Anterior cingulate cortex (tissue), 58 donors: Measurements from ENCODE around the gene CLDN4.
A peak's percentile ranks its signal among the peaks of the same experiment; 100 is the strongest.
"Not testable (repeated sequence)": the region's sequence is repeated elsewhere in the genome, so short reads cannot be mapped to it uniquely, and the experiment has no call there.

Source experiments
- DNase-seq, 58 donors: peaks; one replicate each; lab custom pipeline; 2025; lab: John Stamatoyannopoulos, UW

CLDN4 gene

DNA sequence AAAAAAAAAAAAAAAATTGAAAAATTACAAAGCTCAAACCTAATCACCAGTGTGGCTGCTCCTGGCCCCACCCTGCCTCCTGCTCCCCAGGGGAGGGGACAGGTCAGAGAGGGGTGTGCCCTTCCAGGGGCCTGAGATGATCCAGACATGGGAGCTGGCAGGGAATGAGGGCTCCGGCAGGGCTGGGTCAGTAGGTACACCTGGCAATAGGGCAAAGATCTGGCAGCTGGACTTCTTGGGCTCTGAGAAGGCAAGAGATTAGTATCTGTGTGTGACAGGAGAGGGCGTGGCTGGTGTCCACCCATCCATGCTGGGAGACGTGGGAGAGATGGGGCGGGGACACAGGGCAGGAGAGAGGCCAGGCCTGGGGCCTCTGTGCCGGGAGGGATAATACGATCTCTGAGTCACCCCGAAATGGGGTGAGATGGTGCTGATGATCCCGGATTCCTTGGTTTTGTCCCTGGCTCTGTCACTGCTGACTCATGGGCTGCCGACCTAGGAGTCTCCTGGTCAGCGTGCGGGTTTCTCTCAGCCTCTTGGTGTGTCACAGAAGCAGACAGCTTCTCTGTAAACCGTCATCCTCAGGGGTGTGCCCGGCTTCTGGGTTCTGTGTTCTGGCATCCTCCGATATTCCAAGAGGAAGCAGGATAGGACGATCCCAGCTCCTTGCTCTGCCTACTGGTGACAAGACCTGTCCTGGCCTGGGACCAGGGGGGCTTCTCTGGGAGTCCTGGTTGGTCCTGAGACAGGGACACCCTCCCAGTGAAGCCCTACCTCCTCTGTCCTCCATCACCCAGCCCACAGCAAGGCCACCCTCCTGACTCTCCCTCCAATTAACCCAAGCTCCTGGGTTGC is 8.2 kb upstream of the CLDN4 start:
- no peak for DNase-seq

DNA sequence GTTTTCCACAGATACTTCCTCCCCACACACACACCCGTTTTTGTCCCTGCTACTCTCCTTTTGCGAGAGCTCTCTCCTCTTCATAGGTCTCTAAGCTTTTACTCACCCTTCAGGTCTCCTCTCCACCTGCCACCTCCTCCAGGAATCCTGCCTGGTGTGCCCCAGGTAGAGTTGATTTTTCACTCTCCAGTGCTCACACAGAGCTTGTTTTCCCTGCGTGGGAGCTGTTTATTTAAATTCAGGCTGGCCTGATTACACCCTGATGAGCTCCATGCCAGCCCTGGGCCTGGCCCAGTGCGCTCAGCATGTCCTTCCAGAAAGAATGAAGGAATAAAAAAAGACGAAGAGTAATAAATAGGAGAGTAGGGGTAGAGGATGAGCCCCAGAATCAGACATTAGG is 7.5 kb upstream of the CLDN4 start:
- no peak for DNase-seq

DNA sequence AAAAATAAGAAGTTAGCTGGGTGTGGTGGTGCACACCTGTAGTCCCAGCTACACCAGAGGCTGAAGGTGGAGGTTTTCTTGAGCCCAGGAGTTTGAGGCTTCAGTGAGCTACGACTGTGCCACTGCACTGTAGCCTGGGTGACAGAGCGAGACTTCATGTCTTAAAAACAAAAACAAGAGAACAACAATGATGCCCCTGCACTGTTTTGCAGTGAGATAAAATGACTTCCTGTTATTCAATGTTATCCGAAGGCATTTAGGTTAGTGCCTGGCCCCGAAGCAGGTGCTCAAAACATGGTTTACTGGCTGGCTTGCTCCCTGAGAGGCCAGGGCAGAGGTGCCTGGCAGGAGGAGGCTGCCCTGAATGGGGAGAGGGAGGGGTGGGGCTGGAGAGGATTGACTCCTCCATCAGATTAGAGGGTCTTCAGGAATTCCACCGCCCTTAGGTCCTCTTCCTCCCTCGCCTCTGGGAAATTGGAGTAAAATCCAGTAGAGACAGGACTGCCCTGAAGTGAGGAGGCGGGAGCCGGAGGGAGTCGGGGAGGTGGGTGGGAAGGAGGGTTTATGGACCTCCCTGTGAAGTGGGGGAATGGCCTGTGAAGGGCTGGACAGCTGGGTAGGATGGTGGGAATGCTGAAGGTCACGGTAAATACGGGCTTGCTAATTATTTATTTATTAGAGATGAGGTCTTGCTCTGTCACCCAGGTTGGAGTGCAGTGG is 6.8 kb upstream of the CLDN4 start:
- DNase-seq = no peak

DNA sequence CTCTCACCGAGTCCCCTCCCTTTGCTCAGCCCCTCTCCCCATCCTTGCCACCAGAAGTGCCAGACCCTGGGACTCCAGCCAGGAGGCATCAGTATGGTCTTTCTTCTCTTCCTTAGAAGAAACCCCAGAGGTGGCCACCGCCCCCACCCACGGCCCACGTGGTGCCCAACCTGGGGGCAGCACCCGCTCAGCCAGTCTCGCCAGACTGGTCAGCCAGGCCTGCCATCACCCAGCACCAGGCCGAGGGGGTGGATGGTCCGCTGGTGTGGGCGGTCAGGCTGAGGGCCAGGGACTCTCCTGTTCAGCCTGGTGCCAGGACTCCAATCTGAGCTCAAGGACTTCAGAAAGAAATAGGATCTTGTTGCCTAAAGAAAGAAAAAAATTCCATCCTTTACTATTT is 5.8 kb upstream of the CLDN4 start:
- DNase-seq = no peak

DNA sequence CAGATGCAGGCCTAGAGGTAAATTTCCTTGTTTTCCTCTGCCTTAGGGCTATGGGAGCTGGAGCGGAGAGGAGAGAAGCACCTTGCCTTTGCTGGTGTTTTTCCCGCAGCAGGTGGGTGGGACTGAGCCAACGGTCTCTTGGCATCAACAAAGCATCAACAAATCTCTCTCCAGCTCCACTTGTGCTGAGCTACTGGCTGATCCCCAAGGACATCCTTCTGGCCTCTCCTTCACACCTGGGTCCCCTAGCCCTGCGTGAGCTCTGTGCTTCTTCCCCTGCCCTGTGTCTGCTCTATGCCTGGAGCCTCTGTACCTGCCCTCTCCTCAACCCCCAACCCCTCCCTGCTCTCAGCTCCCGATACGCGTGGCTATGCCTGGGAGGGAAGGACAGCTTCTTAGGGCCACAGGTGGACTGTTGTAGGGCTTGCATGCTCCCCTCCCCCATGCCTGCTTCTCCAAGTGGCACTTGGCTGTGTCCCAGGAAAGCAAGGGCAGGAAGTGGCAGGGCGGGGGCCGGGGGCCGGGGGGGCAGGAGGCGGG is 3.2 kb upstream of the CLDN4 start:
- DNase-seq = peak in 2 of 58 donors; percentile 15 to 27

DNA sequence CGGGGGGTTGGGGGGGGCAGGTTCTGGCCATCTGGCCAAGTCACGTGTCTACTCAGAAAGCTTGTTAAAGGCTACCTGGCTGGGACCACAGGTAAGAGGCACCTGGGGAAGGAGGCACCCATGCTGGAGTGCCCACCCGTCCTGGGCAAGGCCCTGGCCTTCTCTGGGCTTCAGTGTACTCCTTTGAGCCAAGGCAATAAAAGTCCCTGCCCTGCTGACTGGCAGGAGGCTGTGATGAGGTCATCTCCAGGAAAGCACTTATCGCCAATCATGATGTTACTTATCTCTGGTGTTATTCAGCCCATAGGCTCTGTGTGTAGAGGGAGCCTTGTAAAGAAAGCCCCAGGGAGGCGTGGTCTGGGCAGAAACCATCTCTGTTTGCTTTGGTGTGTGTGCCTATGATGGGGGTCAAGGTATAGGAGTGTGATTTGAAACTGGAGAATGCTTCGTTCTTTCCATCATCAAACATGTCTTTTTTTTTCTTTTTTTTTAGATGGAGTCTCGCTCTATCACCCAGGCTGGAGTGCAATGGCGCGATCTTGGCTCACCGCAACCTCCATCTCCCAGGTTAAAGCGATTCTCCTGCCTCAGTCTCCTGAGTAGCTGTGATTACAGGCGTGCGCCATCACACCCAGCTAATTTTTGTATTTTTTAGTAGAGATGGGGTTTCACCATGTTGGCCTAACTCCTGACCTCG is 2.5 kb upstream of the CLDN4 start:
- DNase-seq = no peak

DNA sequence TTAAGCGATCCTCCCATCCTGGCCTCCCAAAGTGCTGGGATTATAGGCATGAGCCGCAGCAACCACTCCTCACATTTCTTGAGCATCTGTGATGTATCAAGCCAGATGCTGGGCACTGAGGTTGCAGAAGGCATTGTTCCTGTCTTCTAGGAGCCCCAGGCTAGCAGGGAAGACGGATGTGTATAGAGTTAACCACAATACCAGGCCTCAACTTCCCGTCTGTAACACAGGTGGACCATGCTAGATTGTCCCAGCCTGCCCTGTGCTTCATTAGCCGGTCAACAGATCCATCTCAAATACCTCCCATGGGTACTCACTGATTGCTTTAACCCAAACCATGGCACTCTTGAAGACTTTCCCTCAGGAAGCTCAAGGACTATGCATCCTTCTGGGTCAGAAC is 1.8 kb upstream of the CLDN4 start:
- DNase-seq = no peak

DNA sequence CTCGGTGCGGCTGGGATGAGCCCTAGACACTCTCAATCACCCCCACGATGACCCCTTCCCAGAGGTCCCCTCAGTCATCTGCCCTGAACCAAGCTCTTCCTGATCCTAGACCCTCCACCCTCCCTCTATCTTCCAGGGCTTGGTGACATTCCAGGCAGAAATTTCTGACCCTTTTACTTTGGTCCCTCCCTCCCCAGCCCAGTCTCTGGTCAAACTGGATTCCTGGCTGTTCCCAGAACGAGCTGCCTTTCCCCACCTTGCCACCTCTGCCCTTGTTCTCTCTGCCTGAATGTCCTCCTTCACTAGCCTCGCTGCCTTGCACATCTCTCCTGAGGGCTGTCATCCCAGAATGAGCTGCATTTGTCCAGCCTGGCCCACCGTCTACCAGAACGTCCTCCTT is 1.3 kb upstream of the CLDN4 start:
- no peak for DNase-seq

DNA sequence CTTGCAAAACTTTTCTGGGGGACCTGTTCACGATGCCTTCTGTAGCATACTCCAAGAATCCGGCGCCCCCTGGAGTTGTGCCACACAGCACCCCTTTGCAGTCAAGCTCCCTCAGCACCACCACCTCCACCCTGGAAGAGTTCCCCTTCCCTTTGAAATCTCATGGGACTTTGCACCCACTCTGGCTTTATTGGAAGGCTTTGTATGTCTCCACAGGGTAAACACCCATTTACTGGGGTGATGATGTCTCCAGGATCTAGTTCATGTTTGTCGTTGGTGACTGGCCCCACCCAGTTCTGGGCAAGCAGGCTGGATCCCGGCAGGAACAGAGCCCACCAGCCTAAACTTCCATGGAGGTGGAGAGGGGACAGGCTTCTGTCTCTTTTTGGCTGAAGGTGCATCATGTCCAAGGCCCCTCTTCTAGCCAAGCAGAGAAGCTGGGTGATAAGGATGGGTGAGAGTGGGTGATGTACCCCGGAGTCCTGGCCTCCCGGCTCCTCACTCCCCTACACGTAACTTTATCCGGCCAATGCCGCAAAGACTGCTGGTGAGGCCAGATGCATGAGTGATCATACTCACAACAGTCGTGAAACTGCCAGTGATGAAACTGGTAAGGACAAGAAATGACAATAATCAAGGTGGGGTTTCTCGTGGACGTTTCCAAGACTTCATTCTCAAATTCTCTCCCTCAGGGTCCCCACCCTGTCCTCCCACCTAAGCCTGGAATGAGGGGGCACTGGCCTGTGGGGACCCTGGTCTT is 695 bp upstream of the CLDN4 start:
- no peak for DNase-seq

DNA sequence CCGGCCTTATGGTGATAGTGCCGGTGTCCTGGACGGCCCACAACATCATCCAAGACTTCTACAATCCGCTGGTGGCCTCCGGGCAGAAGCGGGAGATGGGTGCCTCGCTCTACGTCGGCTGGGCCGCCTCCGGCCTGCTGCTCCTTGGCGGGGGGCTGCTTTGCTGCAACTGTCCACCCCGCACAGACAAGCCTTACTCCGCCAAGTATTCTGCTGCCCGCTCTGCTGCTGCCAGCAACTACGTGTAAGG is 713 bp downstream of the CLDN4 start:
- no peak for DNase-seq

DNA sequence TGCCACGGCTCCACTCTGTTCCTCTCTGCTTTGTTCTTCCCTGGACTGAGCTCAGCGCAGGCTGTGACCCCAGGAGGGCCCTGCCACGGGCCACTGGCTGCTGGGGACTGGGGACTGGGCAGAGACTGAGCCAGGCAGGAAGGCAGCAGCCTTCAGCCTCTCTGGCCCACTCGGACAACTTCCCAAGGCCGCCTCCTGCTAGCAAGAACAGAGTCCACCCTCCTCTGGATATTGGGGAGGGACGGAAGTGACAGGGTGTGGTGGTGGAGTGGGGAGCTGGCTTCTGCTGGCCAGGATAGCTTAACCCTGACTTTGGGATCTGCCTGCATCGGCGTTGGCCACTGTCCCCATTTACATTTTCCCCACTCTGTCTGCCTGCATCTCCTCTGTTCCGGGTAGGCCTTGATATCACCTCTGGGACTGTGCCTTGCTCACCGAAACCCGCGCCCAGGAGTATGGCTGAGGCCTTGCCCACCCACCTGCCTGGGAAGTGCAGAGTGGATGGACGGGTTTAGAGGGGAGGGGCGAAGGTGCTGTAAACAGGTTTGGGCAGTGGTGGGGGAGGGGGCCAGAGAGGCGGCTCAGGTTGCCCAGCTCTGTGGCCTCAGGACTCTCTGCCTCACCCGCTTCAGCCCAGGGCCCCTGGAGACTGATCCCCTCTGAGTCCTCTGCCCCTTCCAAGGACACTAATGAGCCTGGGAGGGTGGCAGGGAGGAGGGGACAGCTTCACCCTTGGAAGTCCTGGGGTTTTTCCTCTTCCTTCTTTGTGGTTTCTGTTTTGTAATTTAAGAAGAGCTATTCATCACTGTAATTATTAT is 1.2 kb downstream of the CLDN4 start:
- DNase-seq = no peak

DNA sequence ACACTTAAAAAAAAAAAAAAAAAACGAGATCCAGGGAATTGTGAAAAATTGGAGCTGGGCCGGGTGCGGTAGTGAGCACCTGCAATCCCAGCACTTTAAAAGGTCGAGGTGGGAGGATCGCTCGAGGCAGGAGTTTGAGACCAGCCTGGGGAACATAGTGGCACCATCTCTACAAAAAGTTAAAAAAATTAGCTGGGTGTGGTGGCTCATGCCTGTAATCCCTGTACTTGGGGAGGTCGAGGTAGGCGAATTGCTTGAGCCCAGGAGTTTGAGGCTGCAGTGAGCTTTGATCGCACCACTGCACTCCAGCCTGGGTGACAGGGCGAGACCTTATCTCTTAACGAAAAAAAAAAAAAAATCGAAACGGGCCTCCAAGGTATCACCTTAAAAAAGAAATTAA is 2.0 kb downstream of the CLDN4 start:
- DNase-seq = no peak

DNA sequence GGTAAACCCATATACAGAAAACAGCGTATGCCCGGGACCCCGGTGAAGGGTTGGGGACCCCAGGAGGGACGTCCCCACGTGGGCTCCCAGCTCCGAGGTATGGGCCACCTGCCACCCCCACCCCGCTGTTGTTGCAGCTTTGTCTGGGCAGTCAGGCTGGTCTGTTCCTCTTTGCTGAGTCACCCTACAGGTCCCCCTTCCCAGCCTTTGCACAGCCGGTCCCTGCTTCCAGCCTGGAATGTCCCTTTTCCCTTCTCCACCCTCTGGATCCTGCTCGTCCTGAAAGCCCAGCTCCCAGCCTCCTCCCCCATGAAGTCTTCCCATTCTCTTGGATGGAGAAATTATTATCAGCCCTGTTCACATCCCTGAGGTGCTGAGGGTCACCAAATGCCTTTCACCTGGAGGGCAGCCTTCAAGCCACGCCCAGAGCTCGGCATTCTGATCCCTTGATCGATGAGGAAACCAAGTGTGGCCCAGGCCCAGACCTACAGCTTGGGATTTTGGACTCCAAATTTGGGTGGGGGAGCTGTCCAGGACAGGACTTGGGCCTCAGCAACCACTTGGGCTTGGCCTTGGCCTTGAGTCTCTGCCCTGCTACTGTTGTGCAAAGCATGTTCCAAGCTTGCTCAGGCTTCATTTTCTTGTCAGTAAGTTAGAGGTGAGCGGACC is 2.6 kb downstream of the CLDN4 start:
- no peak for DNase-seq

DNA sequence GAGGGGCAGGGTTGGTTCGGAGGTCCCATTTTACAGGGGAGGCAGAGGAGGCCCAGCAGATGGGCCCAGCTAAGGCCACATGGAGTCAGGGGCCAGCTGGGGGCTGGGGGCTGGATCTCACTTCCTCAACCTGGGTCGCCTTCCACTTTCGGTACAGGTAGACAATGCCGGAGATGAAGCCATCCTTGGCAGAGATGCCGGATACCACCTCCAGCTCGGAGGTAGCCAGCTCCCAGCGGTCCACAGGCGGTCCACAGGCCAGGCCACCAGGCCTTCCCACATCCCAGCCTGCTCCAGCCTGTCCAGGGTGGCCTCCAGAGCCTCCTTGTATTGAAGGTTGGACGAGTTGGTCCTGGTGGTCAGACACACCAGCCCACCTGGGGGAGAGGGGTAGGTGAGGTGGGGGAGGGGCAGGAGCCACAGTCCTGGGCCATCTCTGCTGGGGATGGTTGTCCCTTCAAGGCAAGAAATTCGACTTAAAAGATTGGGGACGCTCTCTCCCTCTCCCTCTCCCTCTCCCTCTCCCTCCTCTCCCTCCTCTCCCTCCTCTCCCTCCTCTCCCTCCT is 3.9 kb downstream of the CLDN4 start:
- no peak for DNase-seq

DNA sequence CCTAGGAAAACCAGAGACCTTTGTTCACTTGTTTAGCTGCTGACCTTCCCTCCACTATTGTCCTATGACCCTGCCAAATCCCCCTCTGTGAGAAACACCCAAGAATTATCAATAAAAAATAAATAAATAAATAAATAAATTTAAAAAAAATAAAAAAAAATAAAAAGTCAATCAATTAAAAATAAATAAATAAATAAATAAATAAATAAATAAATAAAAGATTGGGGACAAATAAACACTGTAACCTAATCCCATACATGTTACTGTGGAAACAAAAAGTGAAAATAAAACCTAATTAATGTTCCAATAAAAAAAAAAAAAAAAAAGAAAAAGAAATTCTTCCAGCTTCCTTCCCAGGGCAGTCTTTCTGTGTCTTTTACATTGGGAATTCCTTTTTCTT is 6.4 kb downstream of the CLDN4 start:
- not testable (repeated sequence) for DNase-seq

DNA sequence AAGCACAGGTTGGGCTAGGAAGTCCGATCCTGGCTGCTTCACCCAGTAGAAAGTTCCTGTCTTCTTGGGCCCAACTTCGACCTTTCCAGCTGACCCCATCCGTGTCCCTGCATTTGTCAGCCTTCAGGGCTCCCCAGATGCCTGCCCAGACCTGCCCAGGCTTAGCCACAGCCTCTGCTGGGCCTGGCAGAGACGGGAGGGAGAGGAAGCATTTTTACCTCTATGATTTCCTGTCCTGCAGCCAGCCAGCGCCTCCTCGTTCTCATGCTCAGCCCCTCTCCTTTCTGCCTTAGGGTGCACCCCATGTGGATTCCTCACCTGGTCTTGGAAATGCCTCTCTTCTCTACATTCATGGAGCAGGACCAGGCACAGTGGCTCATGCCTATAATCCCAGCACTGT is 7.8 kb downstream of the CLDN4 start:
- no peak for DNase-seq

DNA sequence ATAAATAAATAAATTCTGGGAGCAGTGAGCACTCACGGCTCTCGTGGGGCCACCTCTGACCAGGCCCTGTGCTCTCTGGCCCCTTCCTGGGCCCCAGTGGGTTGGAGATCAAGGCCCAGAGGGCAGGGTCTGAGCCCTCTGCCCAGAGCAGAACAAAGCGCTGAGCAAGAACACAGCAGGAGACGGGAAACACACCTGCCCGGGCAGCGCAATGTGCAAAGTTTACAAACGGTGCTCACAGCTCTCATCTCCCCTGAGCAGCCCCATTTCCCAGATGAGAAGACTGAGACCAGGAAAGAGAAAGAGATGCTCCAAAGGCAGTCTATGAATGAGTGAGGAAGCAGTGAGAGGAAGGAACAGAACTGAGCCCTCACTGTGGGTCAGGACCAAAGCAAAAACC is 8.5 kb downstream of the CLDN4 start:
- no peak for DNase-seq

DNA sequence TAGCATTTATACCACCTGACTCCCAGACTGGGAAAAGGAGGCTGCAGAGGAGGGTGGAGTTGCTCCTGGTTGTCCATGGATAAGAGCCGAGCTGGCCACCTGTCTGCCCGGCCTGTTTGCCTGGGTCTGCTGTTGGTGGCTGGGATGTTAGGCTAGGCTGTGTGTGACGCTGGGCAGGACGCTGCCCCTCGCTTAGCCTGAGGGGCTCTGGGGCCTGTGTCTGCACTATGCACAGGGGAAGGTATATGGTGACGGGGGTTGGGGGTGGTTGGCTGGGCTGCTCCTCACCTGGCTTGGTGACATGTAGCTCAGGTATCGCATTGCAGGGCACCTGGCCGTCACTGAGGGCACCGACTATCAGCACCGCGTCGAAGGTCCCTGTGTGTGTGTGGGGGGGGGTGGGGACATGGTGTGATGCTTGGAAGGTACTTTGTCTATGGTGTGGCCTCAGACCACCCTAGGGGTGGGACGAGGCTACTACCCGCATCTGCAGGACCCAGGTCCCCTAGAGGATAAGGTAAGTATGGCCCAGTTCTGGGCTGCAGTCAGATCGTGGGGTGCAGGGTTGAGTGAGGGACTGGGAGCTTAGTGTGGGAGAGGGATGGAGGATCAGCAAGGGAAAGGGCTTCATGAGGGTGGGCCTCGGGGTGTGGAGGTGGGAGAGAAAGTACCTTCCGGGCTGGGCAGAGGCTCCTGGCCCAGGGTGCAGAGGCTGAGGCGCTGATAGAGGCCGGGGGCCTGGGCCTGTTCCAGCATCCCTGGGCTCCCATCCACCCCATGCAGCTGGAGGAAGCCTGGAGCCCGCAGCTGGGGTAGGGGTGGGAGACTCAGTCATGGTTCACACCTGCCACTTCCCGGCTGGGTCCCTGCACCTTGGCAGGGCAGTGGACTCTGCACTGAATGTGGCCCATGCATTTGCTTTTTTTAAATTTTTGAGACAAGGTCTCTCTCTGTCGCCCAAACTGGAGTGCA is 9.2 kb downstream of the CLDN4 start:
- no peak for DNase-seq
